NT2/D1 (cell line): Measurements from ENCODE around the gene C6orf15.

Source experiments
- DNase-seq: peaks from one replicate; pipeline ENCODE4 v3.0.0-alpha.2; 2011; ENCODE audit warnings: low read depth, low spot score
- H3K27me3 ChIP-seq: 2 replicates; pipeline ENCODE4 v1.6.0; 2011; ENCODE audit warnings: mild to moderate bottlenecking; ENCODE audit not compliant: insufficient read length, insufficient read depth
- H3K36me3 ChIP-seq: 2 replicates; pipeline ENCODE4 v1.6.1; 2011; ENCODE audit warnings: mild to moderate bottlenecking, low read length, mixed read lengths; ENCODE audit not compliant: insufficient read depth, insufficient read length
- H3K4me1 ChIP-seq: 2 replicates; pipeline ENCODE4 v1.5.1; 2011; ENCODE audit not compliant: insufficient read depth, insufficient read length
- H3K4me3 ChIP-seq: 2 replicates; pipeline ENCODE4 v1.5.1; 2011; ENCODE audit warnings: low read depth; ENCODE audit not compliant: insufficient read length
- H3K9ac ChIP-seq: 2 replicates; pipeline ENCODE4 v1.6.0; 2011; ENCODE audit warnings: low read depth; ENCODE audit not compliant: insufficient read length
- H3K9me3 ChIP-seq: 2 replicates; pipeline ENCODE4 v1.5.1; 2011; ENCODE audit warnings: mild to moderate bottlenecking, low read length; ENCODE audit not compliant: insufficient read depth
- SUZ12 ChIP-seq: IDR thresholded peaks from 2 replicates; pipeline ENCODE4 v1.6.1; 2011; ENCODE audit not compliant: insufficient read length, insufficient read depth; ENCODE audit errors: extremely low read depth
- YY1 ChIP-seq: IDR thresholded peaks from 2 replicates; pipeline ENCODE4 v1.6.1; 2011; ENCODE audit not compliant: insufficient read length, insufficient read depth
- ZNF274 ChIP-seq: IDR thresholded peaks from 2 replicates; pipeline ENCODE4 v1.6.1; 2011; ENCODE audit warnings: mild to moderate bottlenecking, low read depth, low read length

C6orf15 gene

DNA sequence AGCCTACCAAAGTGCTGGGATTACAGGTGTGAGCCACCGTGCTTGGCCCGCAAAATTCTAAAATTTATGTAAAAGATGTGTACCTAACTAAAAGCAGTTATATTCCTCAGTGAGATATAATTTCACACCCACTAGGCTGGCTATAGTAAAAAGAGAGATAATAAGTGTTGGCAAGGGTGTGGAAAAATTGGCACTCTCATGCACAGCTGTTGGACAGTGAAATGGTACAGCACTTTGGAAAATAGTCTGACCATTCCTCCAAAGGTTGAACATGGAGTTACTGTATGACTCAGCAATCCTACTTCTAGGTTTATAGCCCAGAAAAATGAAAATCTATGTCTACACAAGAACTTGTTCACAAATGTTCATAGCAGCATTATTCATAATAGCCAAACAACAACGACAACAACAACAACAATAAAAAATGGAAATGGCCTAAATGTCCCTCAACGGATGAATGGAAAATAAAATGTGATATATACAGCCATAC is 13.9 kb downstream of the C6orf15 start:
- TF ChIP-seq SUZ12 (no peak), YY1 (no peak), ZNF274 (no peak)
- H3K36me3 ChIP-seq: no peaks in the 10 kb centered on the region
- H3K27me3 ChIP-seq: no peaks in the 10 kb centered on the region
- DNase-seq: no peak
- no peaks in the 10 kb centered on the region for H3K4me1 ChIP-seq
- H3K9ac ChIP-seq: no peak overlapping the region
- no peaks in the 10 kb centered on the region for H3K9me3 ChIP-seq
- H3K4me3 ChIP-seq: no peak overlapping the region

DNA sequence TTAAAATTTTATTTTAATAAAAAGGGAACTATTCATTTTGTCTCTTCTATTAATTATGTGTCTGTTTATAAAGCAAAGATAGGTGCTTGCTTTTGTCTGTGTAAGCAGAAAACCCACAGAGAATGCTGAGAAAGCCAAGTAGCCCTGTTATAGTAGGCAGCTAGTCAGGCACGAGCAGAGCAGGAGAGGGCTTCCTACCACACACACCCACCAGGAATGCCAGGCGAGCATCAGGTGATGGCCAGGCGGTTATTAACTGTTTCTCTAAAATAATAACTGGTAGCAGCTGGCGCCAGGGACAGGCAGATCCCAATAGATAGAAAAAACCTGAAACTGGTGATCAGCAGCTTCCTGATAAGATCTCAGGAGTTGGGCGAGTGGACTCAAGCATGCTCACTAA is 15.7 kb downstream of the C6orf15 start:
- no peaks in the 10 kb centered on the region for H3K27me3 ChIP-seq
- no peak for TF ChIP-seq SUZ12
- TF ChIP-seq ZNF274: no peak
- TF ChIP-seq YY1: no peak
- DNase-seq: no peak
- no peak overlapping the region for H3K9ac ChIP-seq
- H3K4me3 ChIP-seq: no peak overlapping the region
- H3K9me3 ChIP-seq: no peaks in the 10 kb centered on the region
- H3K4me1 ChIP-seq: no peaks in the 10 kb centered on the region
- no peaks in the 10 kb centered on the region for H3K36me3 ChIP-seq

DNA sequence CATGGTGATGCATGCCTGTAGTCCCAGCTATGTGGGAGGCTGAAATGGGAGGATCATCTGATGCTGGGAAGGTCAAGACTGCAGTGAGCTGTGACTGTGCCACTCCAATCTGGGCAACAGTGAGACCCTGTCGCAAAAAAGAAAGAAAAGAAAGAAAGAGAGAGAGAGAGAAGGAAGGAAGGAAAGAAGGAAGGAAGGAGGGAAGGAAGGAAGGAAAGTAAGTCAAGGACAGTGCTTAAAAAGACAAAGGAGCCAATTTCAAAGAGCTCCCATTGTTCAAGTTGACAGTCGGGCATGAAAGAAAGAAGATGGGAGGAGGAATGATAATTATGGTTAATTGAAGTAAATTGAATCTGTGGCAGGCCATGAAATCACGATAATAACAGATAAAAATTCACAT is 16.2 kb downstream of the C6orf15 start:
- Histone ChIP-seq H3K36me3 (no peaks in the 10 kb centered on the region), H3K9me3 (no peaks in the 10 kb centered on the region), H3K4me3 (no peak overlapping the region), H3K4me1 (no peaks in the 10 kb centered on the region), H3K27me3 (no peaks in the 10 kb centered on the region), H3K9ac (no peak overlapping the region)
- no peak for TF ChIP-seq SUZ12
- no peak for TF ChIP-seq ZNF274
- no peak for TF ChIP-seq YY1
- DNase-seq: no peak

DNA sequence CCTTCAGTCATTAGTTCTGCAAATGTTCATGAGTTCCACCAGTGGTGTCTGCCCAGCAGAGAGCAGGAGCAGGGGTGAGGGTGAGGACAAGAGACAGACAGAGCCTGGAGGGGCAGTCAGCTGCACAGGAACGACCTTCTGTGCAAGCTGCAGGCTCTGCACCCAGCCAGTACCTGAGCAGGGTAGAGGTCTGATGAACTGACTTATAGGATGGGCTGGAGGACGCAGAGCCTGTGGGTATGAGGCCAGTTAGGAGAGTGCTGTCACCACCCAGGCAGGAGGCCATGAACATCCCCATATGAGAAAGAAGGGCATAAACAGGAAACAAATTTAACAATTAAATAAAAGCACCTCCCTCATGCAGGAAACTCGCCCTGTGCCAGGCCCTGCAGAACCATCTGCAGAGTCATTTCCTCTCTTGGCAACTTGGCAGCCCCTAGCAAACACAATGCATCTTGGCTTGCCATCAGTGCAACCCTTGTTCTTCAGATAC is 17.9 kb downstream of the C6orf15 start:
- Histone ChIP-seq H3K9ac (no peak overlapping the region), H3K36me3 (no peaks in the 10 kb centered on the region), H3K27me3 (no peaks in the 10 kb centered on the region), H3K9me3 (no peaks in the 10 kb centered on the region), H3K4me3 (no peak overlapping the region), H3K4me1 (no peaks in the 10 kb centered on the region)
- no peak for TF ChIP-seq SUZ12
- no peak for TF ChIP-seq ZNF274
- TF ChIP-seq YY1: no peak
- DNase-seq: no peak

DNA sequence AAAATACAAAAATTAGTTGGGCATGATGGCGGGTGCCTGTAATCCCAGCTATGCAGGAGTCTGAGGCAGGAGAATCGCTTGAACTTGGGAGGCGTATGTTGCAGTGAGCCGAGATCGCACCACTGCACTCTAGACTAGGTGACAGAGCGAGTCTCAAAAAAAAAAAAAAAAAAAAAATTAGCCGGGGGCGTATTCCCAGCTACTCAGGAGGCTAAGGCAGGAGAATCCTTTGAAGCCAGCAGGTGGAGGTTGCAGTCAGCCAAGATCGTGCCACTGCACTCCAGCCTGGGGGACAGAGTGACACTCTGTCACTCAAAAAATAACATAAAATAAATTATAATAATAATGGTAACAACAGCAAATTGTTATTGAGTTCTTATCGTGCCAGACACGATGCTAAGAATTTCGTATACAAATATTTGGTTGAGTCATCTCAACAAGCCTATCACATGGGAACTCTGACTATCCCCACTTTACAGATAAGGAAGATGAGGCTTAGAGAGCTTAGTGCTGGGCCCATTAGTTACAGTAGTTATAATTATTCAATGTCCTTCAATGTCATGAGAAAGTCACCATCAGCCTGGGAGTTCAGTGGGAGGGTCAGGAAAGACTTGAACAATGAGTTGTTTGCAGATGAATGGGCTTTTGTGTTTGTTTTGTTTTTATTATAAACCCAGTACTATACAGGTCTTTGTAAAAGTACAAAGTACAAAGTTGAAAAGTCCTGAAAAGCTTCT is 19.4 kb downstream of the C6orf15 start:
- Histone ChIP-seq H3K27me3 (no peaks in the 10 kb centered on the region), H3K9ac (no peak overlapping the region)
- no peak for DNase-seq

DNA sequence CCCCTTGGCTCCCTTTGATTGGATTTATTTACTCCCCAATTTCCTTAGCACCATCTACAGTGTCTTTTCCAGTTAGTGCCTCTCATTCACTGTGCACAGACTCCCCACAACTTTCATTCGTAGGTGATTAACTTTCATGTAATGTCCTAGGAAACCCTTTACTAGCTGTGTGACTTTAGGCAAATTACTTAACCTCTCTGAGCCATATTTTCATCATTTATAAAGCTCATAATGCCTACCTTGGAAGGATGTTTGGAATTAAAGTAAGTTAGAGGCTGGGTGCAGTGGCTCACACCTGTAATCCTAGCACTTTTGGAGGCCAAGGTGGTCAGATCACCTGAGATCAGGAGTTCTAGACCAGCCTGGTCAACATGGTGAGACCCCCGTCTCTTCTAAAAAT is 20.1 kb downstream of the C6orf15 start:
- H3K9me3 ChIP-seq: no peaks in the 10 kb centered on the region
- no peaks in the 10 kb centered on the region for H3K27me3 ChIP-seq
- TF ChIP-seq ZNF274: no peak
- no peak for TF ChIP-seq YY1
- no peak for TF ChIP-seq SUZ12
- H3K9ac ChIP-seq: no peak overlapping the region
- H3K4me3 ChIP-seq: no peak overlapping the region
- no peaks in the 10 kb centered on the region for H3K4me1 ChIP-seq
- no peak for DNase-seq
- no peaks in the 10 kb centered on the region for H3K36me3 ChIP-seq

More for the DNA sequence above, 19.4 kb downstream of the C6orf15 start:
- H3K9me3 ChIP-seq: no peaks in the 10 kb centered on the region
- no peak overlapping the region for H3K4me3 ChIP-seq
- no peaks in the 10 kb centered on the region for H3K4me1 ChIP-seq
- H3K36me3 ChIP-seq: no peaks in the 10 kb centered on the region
- TF ChIP-seq SUZ12: no peak
- no peak for TF ChIP-seq ZNF274
- no peak for TF ChIP-seq YY1

DNA sequence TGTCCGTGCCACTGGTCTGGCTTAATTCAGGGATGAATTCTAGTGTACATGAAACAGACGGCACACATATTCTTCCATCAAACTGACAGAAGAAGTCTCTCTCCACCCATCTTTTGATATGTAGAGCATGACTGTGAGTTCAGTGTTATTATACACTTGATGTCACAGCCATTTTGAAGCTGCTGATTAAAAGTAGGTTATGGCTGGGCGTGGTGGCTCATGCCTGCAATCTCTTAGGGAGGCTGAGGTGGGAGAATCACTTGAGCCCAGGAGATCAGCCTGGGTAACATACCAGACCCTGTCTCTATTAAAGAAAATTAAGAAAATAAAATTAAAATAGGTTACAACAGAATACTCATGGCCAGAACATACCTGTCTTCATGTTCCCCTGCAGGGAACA is 20.7 kb downstream of the C6orf15 start:
- H3K9me3 ChIP-seq: no peaks in the 10 kb centered on the region
- H3K27me3 ChIP-seq: no peaks in the 10 kb centered on the region
- no peaks in the 10 kb centered on the region for H3K36me3 ChIP-seq
- no peaks in the 10 kb centered on the region for H3K4me1 ChIP-seq
- DNase-seq: no peak
- no peak overlapping the region for H3K4me3 ChIP-seq
- no peak overlapping the region for H3K9ac ChIP-seq
- TF ChIP-seq YY1 (no peak), ZNF274 (no peak), SUZ12 (no peak)
